ENCODE data around the gene JAZF1.

DNA sequence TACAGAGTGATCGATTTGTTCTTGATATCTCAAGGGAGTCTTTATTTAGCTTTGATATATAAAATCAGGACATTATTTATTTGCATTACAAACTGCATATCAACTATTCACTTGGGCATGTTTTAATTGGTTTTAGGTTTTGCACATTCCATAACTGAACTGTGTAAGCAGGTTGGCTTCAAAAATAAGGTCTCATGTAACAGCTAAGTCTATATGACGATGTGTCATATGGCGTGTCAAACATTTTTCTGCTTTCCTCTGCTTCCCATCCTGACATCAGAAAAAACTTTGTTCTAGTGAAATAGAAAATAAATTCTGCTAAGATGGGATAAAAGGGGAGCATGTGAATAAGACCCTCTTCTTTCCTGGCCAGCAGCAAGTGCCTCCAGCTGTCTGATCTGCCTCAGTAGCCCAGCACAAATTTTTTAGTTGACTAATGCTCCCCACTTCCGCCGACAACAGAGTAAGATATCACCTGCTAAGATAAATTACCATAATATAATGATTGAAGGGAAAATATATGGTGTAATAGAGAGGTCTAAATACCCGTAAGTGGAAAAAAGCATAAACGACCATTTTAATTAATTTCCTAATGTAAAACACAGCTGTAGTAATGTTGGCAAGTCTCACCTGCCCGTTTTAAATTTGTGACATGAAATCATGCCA is 260.2 kb downstream of the JAZF1 start:
- TF ChIP-seq, protein P1, sequence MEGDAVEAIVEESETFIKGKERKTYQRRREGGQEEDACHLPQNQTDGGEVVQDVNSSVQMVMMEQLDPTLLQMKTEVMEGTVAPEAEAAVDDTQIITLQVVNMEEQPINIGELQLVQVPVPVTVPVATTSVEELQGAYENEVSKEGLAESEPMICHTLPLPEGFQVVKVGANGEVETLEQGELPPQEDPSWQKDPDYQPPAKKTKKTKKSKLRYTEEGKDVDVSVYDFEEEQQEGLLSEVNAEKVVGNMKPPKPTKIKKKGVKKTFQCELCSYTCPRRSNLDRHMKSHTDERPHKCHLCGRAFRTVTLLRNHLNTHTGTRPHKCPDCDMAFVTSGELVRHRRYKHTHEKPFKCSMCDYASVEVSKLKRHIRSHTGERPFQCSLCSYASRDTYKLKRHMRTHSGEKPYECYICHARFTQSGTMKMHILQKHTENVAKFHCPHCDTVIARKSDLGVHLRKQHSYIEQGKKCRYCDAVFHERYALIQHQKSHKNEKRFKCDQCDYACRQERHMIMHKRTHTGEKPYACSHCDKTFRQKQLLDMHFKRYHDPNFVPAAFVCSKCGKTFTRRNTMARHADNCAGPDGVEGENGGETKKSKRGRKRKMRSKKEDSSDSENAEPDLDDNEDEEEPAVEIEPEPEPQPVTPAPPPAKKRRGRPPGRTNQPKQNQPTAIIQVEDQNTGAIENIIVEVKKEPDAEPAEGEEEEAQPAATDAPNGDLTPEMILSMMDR (IDR thresholded peaks at IDR 0.05), result no peak
- no peak for TF ChIP-seq POLR2A (IDR thresholded peaks at IDR 0.05)
